Fibroblast of skin of abdomen (primary cell): ENCODE results near the gene AGAP3.

ENCODE experiments used
- DNase-seq: peaks from one replicate; pipeline ENCODE4 v3.0.0-alpha.2; 2013

AGAP3 gene

DNA sequence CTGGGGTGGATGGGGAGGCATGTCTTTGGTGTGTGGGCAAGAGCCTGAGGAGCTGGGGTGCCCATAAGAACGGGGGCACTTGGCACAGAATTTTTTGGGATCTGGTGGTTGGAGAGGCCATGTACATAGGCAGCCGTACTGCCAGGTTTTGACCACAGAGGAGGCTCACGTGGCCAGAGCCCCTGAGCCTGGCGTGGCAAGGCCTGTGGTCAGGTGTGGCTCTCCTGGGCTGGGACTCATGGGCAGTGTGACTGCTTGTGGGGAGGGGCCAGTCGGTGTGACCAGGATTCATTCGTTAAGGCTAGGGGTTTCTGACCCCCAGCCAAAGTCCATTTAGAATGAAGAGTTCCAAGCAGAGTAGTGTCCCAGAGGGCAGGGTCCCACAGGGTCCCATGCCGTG, 38.2 kb downstream of the AGAP3 start:
- DNase-seq = no peak

DNA sequence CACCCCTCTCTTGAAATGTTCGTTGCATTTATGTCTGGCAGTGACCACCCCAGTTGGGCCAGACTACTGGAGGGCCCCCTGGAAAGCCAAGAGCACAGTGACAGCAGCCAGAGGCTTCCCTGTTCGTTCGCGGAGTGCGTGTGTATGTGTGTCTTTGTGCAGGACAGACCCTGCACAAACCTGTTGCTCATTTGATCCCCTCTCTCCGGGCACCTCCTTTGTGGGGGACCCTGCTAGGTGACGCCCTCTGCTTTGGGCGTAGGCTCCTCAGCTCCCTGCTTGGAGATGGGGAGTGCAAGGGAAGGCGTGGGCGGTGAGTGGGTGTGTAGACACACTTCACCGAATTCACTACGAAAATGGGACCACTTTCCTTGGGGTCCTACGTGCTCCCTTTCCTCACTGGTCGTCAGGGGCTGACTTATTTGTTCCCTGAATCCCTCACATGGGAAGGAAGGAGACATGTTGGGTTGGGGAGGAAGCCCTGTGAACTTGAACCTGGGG, 38.7 kb downstream of the AGAP3 start:
- DNase-seq = no peak

DNA sequence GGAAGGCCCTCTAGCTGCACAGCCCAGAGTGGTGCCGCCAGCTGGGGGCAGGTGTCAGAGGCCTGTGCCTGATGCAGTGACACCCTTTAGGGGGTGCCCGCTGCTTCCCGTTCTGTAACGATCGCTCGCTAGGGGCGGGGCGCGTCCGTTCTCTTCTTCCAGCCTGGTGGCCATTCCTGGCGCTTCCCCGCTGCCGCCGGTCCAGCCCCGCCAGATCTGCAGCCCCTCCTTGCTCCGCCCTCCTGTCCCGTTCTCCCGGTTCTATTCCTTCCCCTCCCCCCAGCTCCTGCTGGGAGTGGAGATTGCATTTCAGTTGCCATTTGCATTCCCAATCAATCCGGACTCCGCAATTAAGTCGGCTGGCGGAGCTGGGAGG, 39.2 kb downstream of the AGAP3 start:
- peak; percentile 31 for DNase-seq

DNA sequence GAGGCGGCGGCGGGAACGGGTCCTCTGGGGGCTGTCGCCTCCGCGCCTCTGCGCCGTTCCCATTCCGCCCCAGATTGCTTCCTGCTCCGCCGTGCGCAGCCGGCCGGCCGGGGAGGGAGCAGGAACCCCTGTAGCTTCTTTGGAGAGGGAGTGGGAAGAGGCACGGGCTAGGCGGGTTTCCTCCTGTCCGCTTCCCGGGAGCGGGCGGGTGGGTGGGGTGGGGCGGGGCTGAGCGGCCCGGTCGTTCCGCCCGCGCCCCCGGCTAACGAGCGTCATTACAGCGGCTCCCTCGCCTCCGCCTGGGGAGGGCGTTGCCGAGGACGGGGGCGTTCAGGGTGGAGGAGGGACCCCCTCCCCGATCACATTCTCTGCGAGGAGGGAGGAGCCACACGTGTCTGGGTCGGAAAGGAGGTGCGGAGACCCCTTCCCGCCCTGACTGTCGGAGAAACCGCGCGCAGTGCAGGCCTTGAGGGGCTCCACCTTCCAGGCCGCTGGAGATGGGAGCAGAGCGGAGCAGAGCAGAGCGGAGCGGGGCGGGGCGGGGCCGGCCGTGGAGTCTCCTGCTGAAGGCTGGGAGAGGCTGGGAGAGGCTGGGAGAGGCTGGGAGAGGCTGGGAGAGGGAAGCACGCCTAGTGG, 39.7 kb downstream of the AGAP3 start:
- peak; percentile 6 for DNase-seq

DNA sequence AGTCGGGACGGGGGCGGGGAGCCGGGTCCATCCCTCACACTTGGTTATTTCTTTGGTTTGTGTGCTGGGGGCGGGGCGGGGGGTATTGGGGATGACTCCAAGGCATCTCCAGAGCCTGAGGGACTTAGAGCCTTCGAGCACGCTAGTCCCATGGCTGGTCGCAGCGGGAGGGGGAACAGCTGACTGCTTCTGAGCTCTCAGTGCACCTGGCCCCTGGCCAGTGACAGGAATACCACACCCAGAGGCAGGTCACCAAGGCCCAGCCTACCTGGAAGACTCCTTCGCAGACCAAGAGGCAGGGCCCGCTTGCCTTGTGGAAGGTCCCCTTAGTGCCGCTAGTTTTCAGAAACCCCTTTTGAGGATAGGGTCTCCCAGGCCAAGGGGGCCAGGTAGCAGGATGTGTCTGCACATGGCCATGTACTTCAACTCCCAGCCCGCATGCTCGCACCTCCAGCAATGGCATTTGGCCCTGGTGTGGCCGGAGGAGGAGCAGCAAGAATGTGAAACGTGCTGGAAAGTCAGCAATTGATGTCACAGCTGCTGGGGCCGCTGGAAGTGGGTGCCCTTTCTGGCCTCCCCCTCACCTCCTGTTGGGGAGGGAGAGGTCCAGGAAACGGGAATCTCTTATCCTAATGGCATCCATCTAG, 40.3 kb downstream of the AGAP3 start:
- DNase-seq = no peak

DNA sequence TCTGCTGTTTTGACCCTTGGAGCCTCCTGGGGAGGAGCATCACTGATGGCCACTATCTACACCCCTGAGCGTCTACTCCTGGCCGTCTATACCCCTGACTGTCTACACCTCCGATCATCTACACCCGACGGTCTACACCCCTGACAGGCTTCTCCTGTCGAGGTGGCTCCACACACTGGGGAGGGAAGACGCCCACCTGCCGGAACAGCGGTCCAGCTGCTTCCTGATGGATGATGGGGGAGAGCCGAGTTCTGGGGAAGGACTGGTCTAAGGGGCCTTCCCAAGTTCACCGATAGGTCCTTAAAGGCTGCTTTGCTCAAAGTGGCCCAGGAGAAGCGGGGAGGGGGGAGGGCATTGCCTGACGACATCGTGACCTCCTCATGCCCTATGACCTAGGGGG, 41.9 kb downstream of the AGAP3 start:
- no peak for DNase-seq

DNA sequence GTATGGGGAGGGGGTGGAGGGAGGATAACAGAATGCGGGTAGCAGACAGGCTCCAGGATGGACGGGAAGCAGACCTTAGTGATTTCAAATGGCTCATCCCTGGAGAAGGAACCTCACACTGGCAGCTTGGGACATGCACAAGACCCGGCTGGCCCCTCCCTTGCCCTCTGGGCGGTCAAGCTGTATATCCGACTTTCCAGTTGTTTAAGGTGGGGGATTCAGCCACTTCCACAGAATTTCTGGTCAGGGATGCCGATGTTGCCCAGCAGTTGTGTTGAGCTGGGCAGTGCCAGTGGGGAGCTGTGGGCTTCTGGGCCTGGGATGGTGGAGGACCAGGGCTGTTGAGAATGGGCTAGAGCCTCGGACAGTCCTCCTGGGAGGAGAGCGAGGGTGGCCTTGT, 42.4 kb downstream of the AGAP3 start:
- no peak for DNase-seq

DNA sequence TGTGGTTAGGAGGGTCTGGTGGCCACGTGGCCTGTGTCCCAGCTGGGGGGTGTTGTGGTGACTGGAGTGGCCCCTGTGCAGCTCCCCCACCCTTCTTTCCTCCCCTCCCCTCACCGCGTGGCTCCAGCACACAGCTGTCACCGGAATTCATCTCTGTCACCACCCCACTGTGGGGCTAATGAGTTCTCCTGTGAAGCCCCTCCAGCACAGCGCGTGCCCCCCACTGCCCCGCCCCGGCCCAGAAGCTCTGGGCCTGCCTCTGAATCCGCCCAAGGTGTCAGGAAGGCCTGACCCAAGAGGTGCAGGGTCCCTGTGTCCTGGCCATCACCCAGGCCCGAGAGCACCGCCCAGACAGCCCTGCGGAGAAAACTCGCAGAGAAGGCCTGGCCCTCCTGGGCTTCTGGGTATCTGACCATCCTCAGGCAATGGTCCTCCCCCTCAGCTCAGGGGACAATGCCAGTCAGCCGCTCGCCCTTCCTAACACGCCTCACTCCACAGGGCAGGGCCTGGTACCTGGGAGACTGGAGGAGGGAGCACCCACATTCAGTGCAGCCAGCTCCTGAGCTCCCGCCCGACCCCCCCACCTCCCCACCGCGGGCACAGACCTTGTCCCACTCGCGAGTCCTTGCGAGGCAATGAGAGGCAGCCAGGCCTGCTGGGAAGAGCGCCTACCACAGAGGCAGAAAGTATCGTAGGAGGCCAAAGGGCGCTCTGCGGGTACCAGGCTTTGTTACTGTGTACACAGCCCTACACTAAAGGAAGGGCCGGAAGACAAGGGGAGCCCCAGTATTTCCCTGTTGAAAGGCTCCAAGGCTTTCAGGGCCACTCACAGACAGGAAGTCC, 43.1 kb downstream of the AGAP3 start:
- DNase-seq = no peak

DNA sequence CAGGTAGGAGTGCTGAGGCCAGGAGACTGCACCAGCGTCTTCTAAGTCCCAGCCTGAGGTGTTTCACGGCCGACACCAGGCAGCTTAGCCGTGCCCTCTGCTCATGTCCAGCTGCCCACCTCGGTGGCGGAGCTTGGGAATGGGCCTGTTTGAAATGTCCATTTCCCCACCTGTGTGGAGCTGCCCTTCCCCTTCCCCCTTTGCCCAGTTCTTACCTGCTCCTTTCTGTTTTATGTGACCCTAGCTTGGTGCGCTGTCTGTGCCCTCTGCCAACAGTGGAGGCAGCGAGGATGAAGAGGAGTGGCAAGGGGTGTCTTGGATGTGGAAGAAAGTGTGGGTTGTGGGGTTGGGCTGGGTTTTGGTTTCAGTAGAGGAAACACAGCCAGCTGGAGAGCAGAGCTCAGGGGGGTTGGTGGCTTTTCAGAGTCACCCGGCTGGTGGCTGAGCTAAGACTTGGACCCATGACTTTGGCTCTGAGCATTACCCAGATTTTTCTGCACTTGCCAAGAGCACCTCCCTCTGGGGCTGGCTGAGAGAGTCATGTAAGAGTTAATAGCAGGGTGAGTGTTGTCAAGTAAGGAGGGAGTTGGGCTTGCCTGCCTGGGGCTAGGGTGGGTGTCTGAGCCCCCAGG, 43.8 kb downstream of the AGAP3 start:
- no peak for DNase-seq

DNA sequence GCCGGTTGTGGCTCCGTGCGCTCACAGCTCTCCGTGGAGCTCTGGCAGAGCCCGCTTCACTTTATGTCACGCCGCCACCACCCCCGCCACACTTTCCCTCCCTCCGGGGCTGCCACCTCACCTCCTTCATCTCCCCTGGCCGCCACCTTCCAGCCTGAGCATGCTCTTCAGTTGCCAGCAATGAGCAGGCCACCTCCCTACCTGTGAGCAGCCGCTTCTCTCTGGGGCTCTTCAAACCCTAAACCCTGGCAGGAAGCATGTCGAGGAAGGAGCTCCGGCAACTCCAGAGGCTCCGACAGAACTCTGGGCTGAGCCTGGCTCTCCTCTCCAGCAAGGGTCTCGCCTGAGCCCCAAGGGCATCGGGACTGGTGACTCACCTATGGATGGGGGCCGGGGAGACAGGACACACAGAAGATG, 44.5 kb downstream of the AGAP3 start:
- no peak for DNase-seq

DNA sequence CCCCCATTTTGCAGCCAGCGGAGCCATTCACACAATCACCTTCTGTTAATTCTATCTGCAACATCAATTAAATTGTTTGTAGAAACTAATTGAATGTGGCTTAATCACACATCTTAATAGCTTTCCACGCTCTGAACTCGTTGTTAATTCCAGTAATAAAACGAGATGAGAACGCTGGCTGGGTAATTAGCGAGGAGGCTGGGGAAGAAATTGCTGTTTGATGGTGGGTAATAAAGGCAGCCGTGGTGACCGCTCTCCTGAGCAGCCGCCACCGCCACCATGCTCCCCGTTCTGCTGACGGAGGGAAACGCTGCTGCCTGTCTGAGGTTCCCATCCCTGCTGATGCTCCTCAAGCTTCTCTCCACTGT, 44.9 kb downstream of the AGAP3 start:
- DNase-seq = no peak

DNA sequence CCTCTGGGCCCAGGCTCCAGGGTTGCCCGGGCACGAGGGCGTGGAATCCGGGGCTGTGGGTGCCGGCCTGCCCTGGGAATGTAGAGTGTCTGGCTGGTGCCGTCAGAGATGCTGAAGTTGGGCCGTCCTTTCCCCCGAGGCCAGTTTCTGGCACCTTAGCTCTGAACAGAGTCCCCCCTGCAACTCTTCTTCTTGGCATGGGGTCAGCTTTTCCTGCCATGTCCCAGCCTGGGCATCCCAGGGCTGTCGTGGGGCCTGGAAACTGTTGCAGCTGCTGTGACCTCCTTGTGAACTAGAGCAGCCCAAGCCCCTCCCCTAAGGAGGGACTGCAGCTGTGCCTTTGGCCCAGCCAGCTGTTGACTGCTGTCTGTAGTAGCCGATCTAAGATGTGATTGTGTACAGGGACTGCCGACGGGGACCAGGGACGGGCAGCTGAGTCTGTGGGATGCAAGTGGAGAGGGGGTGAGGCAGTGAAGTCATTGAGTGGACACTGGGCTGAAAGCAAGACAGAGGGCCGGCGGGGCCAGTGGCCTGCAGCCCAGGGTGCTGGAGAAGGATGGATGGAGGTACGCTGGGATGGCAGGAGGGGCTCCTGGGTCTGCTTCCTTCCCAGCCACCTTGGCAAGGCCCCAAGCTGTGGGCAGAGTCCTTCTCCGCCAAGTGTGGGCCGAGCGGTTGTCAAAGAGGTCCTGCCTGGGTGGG, 45.5 kb downstream of the AGAP3 start:
- DNase-seq = no peak

DNA sequence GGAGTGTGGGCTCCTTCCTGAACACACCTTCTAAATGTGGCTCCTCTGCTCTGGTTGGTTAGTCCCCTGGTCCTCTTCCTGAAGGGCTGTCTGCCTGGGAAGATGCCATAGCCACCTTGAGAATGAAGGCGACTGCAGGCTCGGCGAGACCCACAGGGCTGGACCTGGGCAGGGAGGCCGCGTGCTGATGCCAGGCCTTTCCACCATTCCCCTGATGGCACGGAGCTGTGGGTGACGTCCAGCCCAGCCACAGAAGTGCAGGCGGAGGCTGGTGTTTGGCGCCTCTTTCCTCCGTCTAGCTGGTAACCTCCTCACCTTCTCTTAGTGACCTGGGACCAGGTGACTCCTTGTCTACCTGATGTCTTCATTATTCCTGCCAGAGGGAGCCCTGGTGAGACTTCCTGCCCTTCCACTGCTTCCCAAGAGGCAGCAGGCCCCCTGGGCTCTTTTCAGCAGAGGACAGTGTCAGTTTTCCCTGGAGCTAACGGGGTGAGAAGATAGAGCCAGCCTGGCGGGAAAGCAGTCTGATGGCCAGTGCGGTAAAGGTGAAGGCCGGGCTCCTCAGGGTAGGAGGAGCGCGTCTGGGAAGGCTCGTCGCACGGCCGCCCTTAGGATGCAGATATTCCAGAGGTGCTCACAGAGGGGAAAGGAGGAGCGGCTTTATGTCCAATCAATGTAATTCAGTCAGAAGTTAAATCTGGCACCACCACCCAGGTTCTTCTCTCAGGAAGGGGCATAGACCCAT, 46.4 kb downstream of the AGAP3 start:
- DNase-seq = no peak

DNA sequence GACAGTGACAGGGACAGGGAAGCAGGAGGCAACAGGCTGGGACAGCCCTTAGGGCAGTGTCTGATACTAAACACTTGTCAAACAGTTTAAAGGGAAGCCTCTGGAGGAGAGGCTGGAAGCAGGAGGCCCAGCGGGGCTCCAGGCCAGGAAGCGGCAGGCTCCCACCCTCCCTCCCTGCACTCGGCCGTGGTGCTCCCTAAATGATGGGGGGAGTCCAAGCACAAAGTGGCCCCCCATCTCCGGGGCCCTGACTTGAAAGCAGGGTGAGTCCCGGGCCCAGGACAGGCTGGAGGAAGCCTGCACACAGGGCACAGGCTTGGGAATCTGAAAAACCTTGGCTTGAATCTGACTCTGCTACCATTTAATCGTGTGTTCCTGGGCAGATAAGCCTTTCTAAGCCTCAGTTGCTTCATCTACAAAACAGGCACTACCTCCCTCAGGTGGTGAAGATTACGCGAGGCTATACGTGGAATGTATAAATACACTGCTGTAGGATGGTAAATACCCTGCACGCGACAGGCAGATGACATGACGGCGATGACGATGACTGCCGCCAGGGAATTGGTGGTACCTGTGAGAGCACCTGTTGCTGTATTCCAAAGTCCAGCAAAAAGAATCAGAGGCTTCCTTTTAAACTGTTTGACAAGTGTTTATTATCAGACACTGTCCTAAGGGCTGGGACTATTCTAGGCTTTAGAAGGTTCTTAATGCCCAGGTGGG, 47.2 kb downstream of the AGAP3 start:
- DNase-seq = no peak

DNA sequence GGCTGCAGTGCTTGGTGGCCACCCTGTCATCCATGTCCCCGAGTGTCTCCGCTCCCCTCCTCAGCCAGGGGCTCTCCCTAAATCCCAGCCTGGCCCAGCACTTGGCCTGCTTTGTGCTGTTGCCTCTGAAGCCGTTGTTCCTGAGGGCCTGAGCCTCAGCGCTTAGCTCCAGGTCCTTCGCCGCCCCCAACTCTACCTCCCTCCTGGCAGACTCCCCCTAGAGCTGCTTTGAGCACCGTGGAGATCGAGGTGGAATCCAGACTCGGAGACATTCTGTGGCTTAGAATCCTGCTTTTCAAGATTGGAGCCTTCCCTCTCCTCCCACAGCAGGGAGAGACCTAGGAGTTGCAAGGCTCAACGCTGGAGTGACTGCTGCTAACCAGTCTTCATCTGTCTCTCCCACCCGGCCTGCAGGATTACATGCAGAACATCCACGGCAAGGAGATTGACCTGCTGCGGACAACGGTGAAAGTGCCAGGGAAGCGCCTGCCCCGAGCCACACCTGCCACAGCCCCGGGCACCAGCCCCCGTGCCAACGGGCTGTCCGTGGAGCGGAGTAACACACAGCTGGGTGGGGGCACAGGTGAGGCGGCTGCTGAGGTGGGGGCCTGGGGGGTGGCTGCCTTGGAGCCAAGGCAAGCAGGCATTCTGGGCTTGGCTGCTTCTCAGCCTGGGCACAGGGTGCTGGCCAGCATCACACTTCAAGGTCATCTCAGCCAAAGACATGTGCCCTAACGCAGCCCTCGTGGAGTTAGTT, 47.9 kb downstream of the AGAP3 start:
- DNase-seq = no peak

DNA sequence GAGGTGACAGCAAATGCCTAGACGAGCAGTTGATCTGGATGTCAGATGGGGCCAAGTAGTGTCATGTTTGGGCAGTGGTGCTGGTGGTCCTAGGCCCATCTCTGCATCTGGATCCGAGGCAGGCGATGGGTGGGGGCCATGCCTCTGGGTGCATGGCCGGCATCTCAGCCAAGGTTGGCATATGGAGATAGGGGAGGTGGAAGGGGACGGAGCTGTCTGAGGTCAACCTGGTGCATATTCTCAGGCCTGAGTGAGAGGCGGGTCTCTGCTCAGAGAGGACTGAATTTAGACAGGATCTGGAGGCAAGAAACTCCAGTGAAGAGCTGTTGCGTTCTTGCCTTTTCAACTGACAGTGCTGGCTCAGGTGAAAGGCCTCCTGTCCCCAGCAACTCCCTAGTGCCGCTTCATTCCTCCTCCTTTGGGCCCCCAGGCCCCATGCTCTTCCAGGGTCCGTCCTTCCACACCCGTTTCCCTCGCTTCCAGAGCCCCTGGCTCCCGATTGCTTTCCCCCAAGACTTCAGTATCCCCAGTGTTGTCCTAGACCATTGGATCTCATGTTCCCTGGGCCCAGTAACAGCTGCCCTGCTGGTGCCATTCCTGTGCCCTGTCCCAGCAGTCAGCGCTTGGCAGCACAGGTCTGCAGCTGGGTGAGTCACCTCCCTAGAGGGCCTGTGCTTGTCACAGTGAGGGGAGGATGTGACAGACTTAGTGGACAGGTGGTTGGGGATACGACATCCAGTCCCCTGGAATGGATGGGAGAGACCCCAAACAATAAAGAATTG, 48.7 kb downstream of the AGAP3 start:
- DNase-seq = no peak

DNA sequence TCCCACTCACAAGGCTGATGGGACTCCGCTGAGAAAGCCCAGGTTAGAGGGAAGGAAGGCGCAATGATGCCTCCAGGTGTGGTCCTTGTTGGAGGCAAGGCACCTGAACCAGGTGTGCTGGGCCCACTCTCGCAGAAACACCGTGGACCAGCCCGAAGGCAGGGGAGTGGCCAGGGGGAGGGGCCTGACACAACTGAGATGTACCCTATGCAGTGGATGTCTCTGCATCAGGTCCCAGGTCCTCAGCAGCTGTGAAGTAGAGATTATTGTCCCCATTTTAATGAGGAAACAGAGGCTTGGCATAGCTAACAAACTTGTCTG, 49.2 kb downstream of the AGAP3 start:
- DNase-seq = no peak

DNA sequence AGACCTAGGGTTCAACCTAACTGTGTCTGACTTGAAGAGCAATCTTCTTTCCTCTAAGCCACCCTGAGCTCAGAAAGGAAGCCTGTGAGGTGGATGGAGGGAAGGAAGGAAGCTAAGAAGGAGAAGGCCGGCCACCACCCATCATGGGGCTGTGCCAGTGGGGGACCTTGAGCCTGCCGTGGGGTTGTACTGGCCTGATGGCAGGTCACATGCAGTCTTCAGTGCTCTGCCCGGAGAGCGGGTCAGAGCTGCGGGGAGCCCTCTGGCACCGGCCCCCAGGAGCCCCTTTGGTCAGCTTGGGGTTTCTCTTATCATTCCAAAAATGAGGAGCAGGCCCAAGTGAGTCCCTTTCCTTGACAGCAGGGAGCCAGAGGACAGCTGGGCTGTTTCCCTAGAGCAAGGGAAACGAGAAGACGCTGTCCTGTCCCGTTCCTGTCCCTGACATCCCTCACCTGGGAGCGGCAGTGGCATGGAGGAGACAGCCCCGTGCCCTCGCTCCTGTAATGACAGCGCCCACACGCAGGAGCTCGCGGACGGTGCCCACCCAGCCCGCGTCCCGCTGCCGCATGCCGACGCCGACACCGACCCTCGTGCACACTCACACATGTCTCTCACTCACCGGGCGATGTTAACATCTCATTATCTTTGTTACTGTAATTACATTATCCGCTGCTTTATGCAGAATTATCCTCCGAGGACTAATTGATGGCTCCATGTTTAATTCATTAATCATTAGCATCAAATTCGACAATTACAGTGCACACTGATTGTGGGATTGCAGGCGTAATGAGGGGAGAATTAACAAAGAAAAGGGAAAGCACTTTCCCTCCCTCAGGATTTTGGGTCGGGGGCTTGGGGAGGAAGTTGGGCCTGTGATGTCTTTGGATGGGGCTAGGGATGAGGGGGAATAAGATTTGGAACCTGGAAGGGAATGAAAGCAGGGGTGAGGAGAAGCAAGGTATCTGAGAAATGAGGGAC, 49.9 kb downstream of the AGAP3 start:
- DNase-seq = no peak
